ENCODE measurements around the gene CR2. TPM values are rescaled to one million over a fixed set of nuclear protein-coding genes. Genes with fewer than 3 reads are reported as not detected.

Gene CR2
- total RNA-seq, 1 donor from 2014 or later, result not detected

DNA sequence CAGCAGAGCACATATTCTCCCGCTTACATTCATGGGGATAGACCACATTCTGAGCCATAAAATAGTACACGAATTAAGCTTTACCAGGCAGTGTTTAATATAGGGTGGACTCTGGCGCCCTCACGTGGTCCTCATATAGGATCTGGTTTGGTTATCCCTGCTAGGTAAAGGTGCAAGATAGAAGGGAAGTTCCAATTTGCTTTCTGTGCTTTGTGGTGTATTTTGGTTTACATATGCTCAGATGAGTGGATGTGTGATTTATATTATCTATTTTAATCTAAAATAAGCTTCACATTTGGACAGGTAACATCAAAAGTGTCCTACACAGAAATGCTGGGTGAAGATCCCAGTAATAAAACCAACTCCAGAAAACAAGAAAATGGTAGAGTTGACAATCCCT is 45.4 kb downstream of the CR2 start:
- H3K27ac Mint-ChIP-seq, result no peak overlapping the region
- peaks cover 5% of the 10 kb centered on the region for H3K9me3 Mint-ChIP-seq
- H3K4me1 Mint-ChIP-seq (ENCODE audit: unreplicated experiment), result no peaks in the 10 kb centered on the region
- TF ChIP-seq CTCF (conservative IDR thresholded peaks at IDR 0.05), result peak; percentile 89
- H3K4me3 Mint-ChIP-seq, result no peak overlapping the region
- H3K36me3 Mint-ChIP-seq, result no peaks in the 10 kb centered on the region
- peaks cover 82% of the 10 kb centered on the region for H3K27me3 Mint-ChIP-seq
- DNase-seq (ENCODE audit: extremely low spot score, unreplicated experiment), result no peak

DNA sequence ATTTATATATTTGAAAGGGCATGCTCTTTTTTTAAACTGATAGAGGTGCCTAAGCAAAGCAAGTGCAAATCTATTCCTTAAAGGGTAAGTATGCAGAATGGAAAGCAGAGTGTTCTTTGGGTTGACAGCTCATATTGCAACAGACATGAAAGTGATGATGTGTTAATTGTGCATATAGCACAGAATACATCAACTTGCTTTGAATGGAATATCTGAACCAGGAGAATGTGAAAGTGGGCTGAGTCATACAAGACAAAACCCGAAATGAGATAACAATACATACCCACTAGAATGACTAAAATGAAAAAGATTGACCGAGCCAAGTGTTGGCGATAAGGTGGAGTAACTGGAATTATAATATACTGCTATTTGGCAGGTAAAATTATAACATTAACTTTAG is 46.2 kb downstream of the CR2 start:
- H3K27me3 Mint-ChIP-seq, result peaks cover 81% of the 10 kb centered on the region
- no peaks in the 10 kb centered on the region for H3K4me1 Mint-ChIP-seq (ENCODE audit: unreplicated experiment)
- no peak overlapping the region for H3K4me3 Mint-ChIP-seq
- H3K36me3 Mint-ChIP-seq, result no peaks in the 10 kb centered on the region
- H3K27ac Mint-ChIP-seq, result no peak overlapping the region
- H3K9me3 Mint-ChIP-seq, result peaks cover 5% of the 10 kb centered on the region
- TF ChIP-seq CTCF (conservative IDR thresholded peaks at IDR 0.05), result no peak
- DNase-seq (ENCODE audit: extremely low spot score, unreplicated experiment), result no peak

DNA sequence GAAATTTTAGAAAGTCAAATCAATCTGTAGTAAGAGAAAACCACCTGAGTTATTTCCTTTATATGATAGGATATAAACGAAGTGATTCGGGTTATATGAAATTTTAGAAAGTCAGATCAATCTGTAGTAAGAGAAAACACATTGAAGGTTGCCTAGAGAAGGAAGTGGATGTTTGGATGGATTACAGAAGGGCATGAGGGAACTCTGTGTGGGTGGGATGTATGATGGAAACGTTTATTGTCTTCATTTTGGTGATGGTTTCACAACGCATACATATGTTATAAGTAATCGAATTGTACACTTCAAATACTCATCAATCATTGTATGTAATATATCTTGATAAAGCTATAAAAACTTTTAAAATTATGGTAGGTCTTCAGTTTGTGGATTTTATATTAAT is 46.9 kb downstream of the CR2 start:
- peaks cover 77% of the 10 kb centered on the region for H3K27me3 Mint-ChIP-seq

DNA sequence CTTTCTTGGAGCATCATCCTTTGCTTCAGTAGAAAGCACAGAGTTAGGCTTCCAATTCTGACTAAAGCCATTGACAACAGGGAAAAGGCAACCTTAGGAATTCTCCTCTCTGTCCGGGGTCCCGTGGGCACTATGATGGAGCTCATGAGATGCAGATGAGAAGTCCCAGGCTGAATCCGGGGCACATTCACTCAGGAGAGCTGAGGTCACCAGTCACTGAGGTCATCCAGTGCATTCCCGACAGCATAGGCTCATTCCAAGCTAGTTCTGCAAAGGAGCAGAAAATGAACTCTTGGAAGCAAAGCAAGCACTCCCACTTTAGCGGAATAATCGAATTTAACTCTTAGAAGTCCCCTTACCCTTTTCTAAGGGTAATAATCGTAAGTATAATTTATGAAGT is 48.6 kb downstream of the CR2 start:
- no peaks in the 10 kb centered on the region for H3K9me3 Mint-ChIP-seq
- H3K36me3 Mint-ChIP-seq, result no peaks in the 10 kb centered on the region
- no peak for DNase-seq (ENCODE audit: extremely low spot score, unreplicated experiment)
- no peak overlapping the region for H3K4me3 Mint-ChIP-seq
- no peak for TF ChIP-seq CTCF (conservative IDR thresholded peaks at IDR 0.05)
- no peak overlapping the region for H3K27ac Mint-ChIP-seq
- H3K27me3 Mint-ChIP-seq, result peaks cover 74% of the 10 kb centered on the region
- no peaks in the 10 kb centered on the region for H3K4me1 Mint-ChIP-seq (ENCODE audit: unreplicated experiment)

More for the DNA sequence above, 46.9 kb downstream of the CR2 start:
- H3K9me3 Mint-ChIP-seq, result no peaks in the 10 kb centered on the region
- no peak overlapping the region for H3K27ac Mint-ChIP-seq
- no peak for DNase-seq (ENCODE audit: extremely low spot score, unreplicated experiment)
- no peaks in the 10 kb centered on the region for H3K36me3 Mint-ChIP-seq
- TF ChIP-seq CTCF (conservative IDR thresholded peaks at IDR 0.05), result no peak
- no peak overlapping the region for H3K4me3 Mint-ChIP-seq
- H3K4me1 Mint-ChIP-seq (ENCODE audit: unreplicated experiment), result no peaks in the 10 kb centered on the region

- peaks cover 67% of the 10 kb centered on the region for H3K27me3 Mint-ChIP-seq
- DNase-seq (ENCODE audit: extremely low spot score, unreplicated experiment), result no peak
- no peaks in the 10 kb centered on the region for H3K36me3 Mint-ChIP-seq
- H3K4me1 Mint-ChIP-seq (ENCODE audit: unreplicated experiment), result no peaks in the 10 kb centered on the region
- no peak overlapping the region for H3K27ac Mint-ChIP-seq
- no peak overlapping the region for H3K4me3 Mint-ChIP-seq
- H3K9me3 Mint-ChIP-seq, result no peaks in the 10 kb centered on the region
- no peak for TF ChIP-seq CTCF (conservative IDR thresholded peaks at IDR 0.05)
These were observed 49.8 kb downstream of the CR2 start for GRCh38 chr1:207503950-207504349.

DNA sequence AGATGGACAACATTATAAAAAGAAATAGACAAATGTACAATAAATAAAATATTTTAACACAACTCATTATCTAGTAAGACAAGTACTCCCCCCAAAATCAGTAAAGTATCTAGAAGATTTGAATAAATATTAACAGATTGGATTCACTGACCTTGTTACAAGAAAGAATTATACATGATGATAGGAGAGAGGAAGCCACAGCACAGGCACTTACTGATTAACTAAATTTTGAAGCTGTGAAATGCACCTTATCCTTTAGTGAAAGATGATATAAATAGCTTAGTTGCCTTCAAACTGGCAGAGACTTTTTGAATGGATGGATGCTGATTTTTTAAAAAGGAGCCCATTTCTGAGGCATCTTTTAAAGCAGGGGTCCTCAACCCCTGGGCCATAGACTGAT is 50.3 kb downstream of the CR2 start:
- peaks cover 65% of the 10 kb centered on the region for H3K27me3 Mint-ChIP-seq
- no peaks in the 10 kb centered on the region for H3K4me1 Mint-ChIP-seq (ENCODE audit: unreplicated experiment)
- no peak overlapping the region for H3K4me3 Mint-ChIP-seq
- H3K36me3 Mint-ChIP-seq, result no peaks in the 10 kb centered on the region
- no peaks in the 10 kb centered on the region for H3K9me3 Mint-ChIP-seq
- TF ChIP-seq CTCF (conservative IDR thresholded peaks at IDR 0.05), result no peak
- no peak for DNase-seq (ENCODE audit: extremely low spot score, unreplicated experiment)
- no peak overlapping the region for H3K27ac Mint-ChIP-seq
